ENCODE measurements around the gene COMMD10. TPM values are rescaled to one million over a fixed set of nuclear protein-coding genes. Genes with fewer than 3 reads are reported as not detected.

COMMD10 gene
- polyA plus RNA-seq, 1 donor = 58.6 TPM

Other genes starting within 250 kb of the COMMD10 start
- 74.4 TPM for gene ATG12, start 243.5 kb upstream of the COMMD10 start, polyA plus RNA-seq
- gene AP3S1, start 243.1 kb upstream of the COMMD10 start, polyA plus RNA-seq = 121 TPM
- 0.27 TPM for gene LVRN, start 122.5 kb upstream of the COMMD10 start, polyA plus RNA-seq
- not detected for gene ARL14EPL, start 52.6 kb upstream of the COMMD10 start, polyA plus RNA-seq

Data from large intestine (tissue), 1 donor.